ENCODE results near the gene PAPPA.

- TF ChIP-seq CTCF (IDR thresholded peaks at IDR 0.05; ENCODE audit: poor library complexity, severe bottlenecking) (no peak), EP300 (conservative IDR thresholded peaks at IDR 0.05; ENCODE audit: poor library complexity, severe bottlenecking) (no peak), TAF1 (IDR thresholded peaks at IDR 0.05; ENCODE audit: low read depth) (no peak), REST (IDR thresholded peaks at IDR 0.05; ENCODE audit: borderline replicate concordance) (no peak), POLR2AphosphoS5 (IDR thresholded peaks at IDR 0.05) (no peak), SMC3 (conservative IDR thresholded peaks at IDR 0.05; ENCODE audit: poor library complexity) (no peak), EZH2 (IDR thresholded peaks at IDR 0.05; ENCODE audit: borderline replicate concordance, insufficient read depth, low read length, poor library complexity, severe bottlenecking) (no peak), RAD21 (conservative IDR thresholded peaks at IDR 0.05) (no peak), MXI1 (conservative IDR thresholded peaks at IDR 0.05; ENCODE audit: poor library complexity, severe bottlenecking) (no peak)
Observed at GRCh38 chr9:116208417-116209232, 55.0 kb downstream of the PAPPA start.
